HEK293T (cell line): ENCODE results near the gene SHISAL1.

Source experiments
- CTCF ChIA-PET: fragments of 350-600 bp; formaldehyde crosslinking; extraction: SDS; loops from one replicate; lab custom pipeline; 2021; ENCODE audit warnings: antibody characterized with exemption, inconsistent platforms; lab: Yijun Ruan, JAX
- POLR2A ChIA-PET: fragments of 350-600 bp; formaldehyde crosslinking; extraction: SDS; loops from one replicate; lab custom pipeline; 2020; ENCODE audit warnings: antibody characterized with exemption, inconsistent platforms; lab: Yijun Ruan, JAX
- DNase-seq: peaks from one replicate; pipeline ENCODE4 v3.0.0; 2012; ENCODE audit warnings: mixed read lengths; ENCODE audit errors: extremely low spot score
- ARNT ChIP-seq: fragments of 450-650 bp; IDR thresholded peaks from 2 replicates; pipeline ENCODE4 v1.6.1; 2017; ENCODE audit warnings: mild to moderate bottlenecking
- BHLHE40 ChIP-seq: fragments of 450-650 bp; IDR thresholded peaks from 2 replicates; pipeline ENCODE4 v1.6.1; 2016; ENCODE audit warnings: mild to moderate bottlenecking, moderate library complexity, borderline replicate concordance
- CTBP1 ChIP-seq: fragments of 450-650 bp; IDR thresholded peaks from 2 replicates; pipeline ENCODE4 v1.6.1; 2016; ENCODE audit warnings: borderline replicate concordance
- ELF4 ChIP-seq: fragments of 450-650 bp; IDR thresholded peaks from 2 replicates; pipeline ENCODE4 v1.6.1; 2017; ENCODE audit warnings: antibody characterized with exemption
- FOXA1 ChIP-seq: fragments of 450-650 bp; IDR thresholded peaks from 2 replicates; pipeline ENCODE4 v1.6.1; 2016; ENCODE audit warnings: mild to moderate bottlenecking
- FOXK2 ChIP-seq: fragments of 450-650 bp; IDR thresholded peaks from 2 replicates; pipeline ENCODE4 v1.6.1; 2016; ENCODE audit warnings: mild to moderate bottlenecking
- FOXM1 ChIP-seq: fragments of 450-650 bp; IDR thresholded peaks from 2 replicates; pipeline ENCODE4 v1.6.1; 2017; ENCODE audit warnings: mild to moderate bottlenecking, borderline replicate concordance
- HDGF ChIP-seq: fragments of 450-650 bp; IDR thresholded peaks from 2 replicates; pipeline ENCODE4 v1.6.1; 2017; ENCODE audit warnings: antibody characterized with exemption, borderline replicate concordance
- L3MBTL2 ChIP-seq: fragments of 450-650 bp; conservative IDR thresholded peaks from 2 replicates; pipeline ENCODE4 v1.6.1; 2016; ENCODE audit warnings: mild to moderate bottlenecking
- LEF1 ChIP-seq: fragments of 450-650 bp; IDR thresholded peaks from 2 replicates; pipeline ENCODE4 v1.6.1; 2017; ENCODE audit warnings: mild to moderate bottlenecking, borderline replicate concordance
- NFRKB ChIP-seq: fragments of 450-650 bp; IDR thresholded peaks from 2 replicates; pipeline ENCODE4 v1.6.1; 2016; ENCODE audit warnings: mild to moderate bottlenecking, moderate library complexity
- PKNOX1 ChIP-seq: fragments of 450-650 bp; IDR thresholded peaks from 2 replicates; pipeline ENCODE4 v1.6.1; 2016
- SP1 ChIP-seq: fragments of 450-650 bp; IDR thresholded peaks from 2 replicates; pipeline ENCODE4 v1.6.1; 2017
- SUZ12 ChIP-seq: fragments of 450-650 bp; IDR thresholded peaks from 2 replicates; pipeline ENCODE4 v1.6.1; 2016; ENCODE audit warnings: mild to moderate bottlenecking
- TARDBP ChIP-seq: fragments of 450-650 bp; IDR thresholded peaks from 2 replicates; pipeline ENCODE4 v1.6.1; 2016
- ZNF384 ChIP-seq: fragments of 450-650 bp; IDR thresholded peaks from 2 replicates; pipeline ENCODE4 v1.6.1; 2016

SHISAL1 gene

GRCh38 chr22:44332946-44333345, 20.2 kb upstream of the SHISAL1 start:
- ChIA-PET CTCF (interaction anchor here (0.6 kb wide), 1 partner anchor 317 kb away, joined by 3 read pairs; no protein-coding TSS in a partner anchor), POLR2A (no interaction called here)
- no peak for TF ChIP-seq SUZ12
- no peak for TF ChIP-seq ZNF384
- no peak for TF ChIP-seq ELF4
- TF ChIP-seq NFRKB: no peak
- TF ChIP-seq BHLHE40: no peak
- TF ChIP-seq FOXA1: no peak
- no peak for DNase-seq

GRCh38 chr22:44331881-44332714, 19.3 kb upstream of the SHISAL1 start:
- CTCF ChIA-PET: interaction anchor here (0.6 kb wide), 1 partner anchor 250 kb away, joined by 3 read pairs; no protein-coding TSS in a partner anchor
- DNase-seq: peak; percentile 39
- TF ChIP-seq L3MBTL2: 0 out of 2 replicates have a peak, but pooled peaks have one; percentile 25
- no peak for TF ChIP-seq BHLHE40
- POLR2A ChIA-PET: interaction anchor here (1.0 to 1.6 kb wide), 3 partner anchors 9 to 28 kb away, joined by 3 to 5 read pairs (median 4); no protein-coding TSS in a partner anchor

GRCh38 chr22:44330744-44331660, 18.3 kb upstream of the SHISAL1 start:
- CTCF ChIA-PET: interaction anchor here (0.6 kb wide), 1 partner anchor 252 kb away, joined by 3 read pairs; no protein-coding TSS in a partner anchor
- TF ChIP-seq FOXM1 (no peak), SP1 (no peak), SUZ12 (no peak)
- DNase-seq: peak; percentile 26

GRCh38 chr22:44330188-44330743, 17.5 kb upstream of the SHISAL1 start:
- no peak for DNase-seq

More at GRCh38 chr22:44330744-44331660, 18.3 kb upstream of the SHISAL1 start:
- POLR2A ChIA-PET: interaction anchor here (1.0 to 1.6 kb wide), 3 partner anchors 11 to 27 kb away, joined by 3 to 5 read pairs (median 4); no protein-coding TSS in a partner anchor

GRCh38 chr22:44329179-44329796, 16.5 kb upstream of the SHISAL1 start:
- TF ChIP-seq SUZ12 (no peak), ARNT (no peak), L3MBTL2 (no peak), TARDBP (no peak)
- no peak for DNase-seq
- CTCF ChIA-PET: interaction anchor here (0.9 kb wide), 1 partner anchor 9 kb away, joined by 3 read pairs; no protein-coding TSS in a partner anchor
- POLR2A ChIA-PET: no interaction called here

More at GRCh38 chr22:44330188-44330743, 17.5 kb upstream of the SHISAL1 start:
- TF ChIP-seq TARDBP (no peak), HDGF (no peak), NFRKB (no peak), L3MBTL2 (no peak), ARNT (no peak), LEF1 (no peak), FOXK2 (no peak), FOXM1 (no peak), SUZ12 (no peak), BHLHE40 (no peak)
- POLR2A ChIA-PET: no interaction called here
- CTCF ChIA-PET: interaction anchor here (0.9 kb wide), 1 partner anchor 10 kb away, joined by 3 read pairs; no protein-coding TSS in a partner anchor

GRCh38 chr22:44328762-44329161, 16.0 kb upstream of the SHISAL1 start:
- ChIA-PET POLR2A (no interaction called here), CTCF (no interaction called here)
- TF ChIP-seq SUZ12 (no peak), TARDBP (no peak), ZNF384 (no peak), HDGF (no peak), FOXK2 (no peak), FOXM1 (no peak), ARNT (no peak), NFRKB (no peak), L3MBTL2 (no peak)
- no peak for DNase-seq

- ChIA-PET CTCF (no interaction called here), POLR2A (no interaction called here)
Observed at GRCh38 chr22:44328326-44328725, 15.6 kb upstream of the SHISAL1 start.

More at GRCh38 chr22:44328326-44328725, 15.6 kb upstream of the SHISAL1 start:
- TF ChIP-seq FOXK2 (no peak), ARNT (no peak), SUZ12 (no peak), FOXA1 (no peak), SP1 (no peak), L3MBTL2 (no peak), LEF1 (no peak), TARDBP (no peak), NFRKB (no peak), FOXM1 (no peak), HDGF (no peak), ELF4 (no peak), BHLHE40 (no peak), ZNF384 (no peak), CTBP1 (no peak), PKNOX1 (no peak)
- no peak for DNase-seq
